Stimulated activated CD4-positive, alpha-beta T cell treated with anti-CD3 and anti-CD28 coated beads, Interleukin-1b, Interleukin-23, amount 100 ng/mL, for 4 hours (primary cell): Measurements from ENCODE around the gene HNRNPA1.
"Not testable (repeated sequence)": the region's sequence is repeated elsewhere in the genome, so short reads cannot be mapped to it uniquely, and the experiment has no call there.

ENCODE experiments used
- DNase-seq, 2 donors: peaks; one replicate each; pipeline ENCODE4 v3.0.0-alpha.2; 2020; ENCODE audit warnings: low read depth in 2 of 2

HNRNPA1 gene

DNA sequence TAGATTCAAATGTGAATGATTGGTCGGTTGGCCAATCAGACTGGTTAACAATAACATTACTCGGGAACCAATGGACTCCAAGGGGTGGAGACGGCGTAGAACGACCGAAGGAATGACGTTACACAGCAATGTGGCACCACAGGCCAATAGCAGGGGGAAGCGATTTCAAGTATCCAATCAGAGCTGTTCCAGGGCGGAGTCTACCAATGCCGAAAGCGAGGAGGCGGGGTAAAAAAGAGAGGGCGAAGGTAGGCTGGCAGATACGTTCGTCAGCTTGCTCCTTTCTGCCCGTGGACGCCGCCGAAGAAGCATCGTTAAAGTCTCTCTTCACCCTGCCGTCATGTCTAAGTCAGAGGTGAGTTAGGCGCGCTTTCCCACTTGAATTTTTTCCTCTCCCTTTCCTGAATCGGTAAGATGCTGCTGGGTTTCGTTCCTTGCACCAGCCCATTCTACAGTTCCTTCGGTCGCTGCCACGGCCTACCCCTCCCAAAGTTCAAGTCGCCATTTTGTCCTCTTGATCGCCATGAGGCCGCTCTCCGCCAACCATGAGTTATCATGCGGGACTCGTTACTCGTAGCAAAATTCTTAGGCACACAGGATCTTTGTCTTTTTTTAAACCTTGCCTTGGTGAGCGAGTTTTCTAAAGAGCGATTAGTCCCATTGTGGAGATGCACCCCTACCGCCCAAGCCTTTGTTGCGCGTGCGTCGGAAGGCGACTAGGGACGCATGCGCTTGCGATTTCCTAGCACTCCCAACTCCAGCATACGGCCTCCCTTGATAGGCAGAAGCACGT lies at the start of gene HNRNPA1:
Gene HNRNPA1 (plus strand): TSS at position 259 of the 793 bp plus-strand sequence. CDS start 82 bp downstream, at position 341.
- peak; percentile 70 to 90 for DNase-seq

GRCh38 chr12:54231269-54231668 lies 49.3 kb upstream of the HNRNPA1 start:
- DNase-seq: not testable (repeated sequence)

DNA sequence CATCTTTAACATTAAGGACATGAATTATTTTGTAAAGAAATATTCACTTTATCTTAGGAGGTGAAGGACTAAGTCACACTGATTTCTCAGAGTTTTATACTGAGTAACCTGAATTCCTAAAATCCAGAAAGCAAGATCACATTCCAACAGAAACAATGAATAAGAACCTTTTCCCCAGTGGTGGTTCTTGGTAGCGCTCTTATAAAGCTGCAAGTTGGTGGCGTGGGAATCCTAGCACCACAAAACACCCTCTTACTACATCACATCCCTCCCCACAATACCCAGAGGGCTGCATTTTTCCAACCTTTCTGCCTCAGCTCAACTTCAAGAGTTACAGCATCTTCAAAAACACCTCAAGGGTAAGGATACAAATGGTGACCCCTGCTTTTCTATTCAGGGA lies 47.7 kb upstream of the HNRNPA1 start:
- DNase-seq: no peak

DNA sequence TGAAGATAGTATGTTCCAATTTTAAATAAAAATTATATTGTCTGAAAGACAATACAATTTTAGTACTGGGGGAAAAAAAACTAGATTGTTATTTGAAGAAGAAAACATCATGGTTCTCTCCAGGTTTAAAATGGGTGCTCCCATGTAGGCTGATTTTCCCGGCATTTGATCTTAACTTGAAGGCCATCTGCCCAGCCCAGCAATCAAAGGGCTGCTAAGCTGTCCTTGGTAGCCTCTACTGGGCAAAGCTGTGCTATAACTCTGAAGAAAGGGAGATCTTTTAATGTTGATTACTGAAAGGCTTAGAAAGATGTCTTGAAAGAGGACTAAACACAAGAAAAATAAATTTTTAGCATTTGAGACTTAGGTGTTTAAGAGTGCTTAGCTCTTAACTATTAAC lies 42.0 kb upstream of the HNRNPA1 start:
- no peak for DNase-seq

- no peak for DNase-seq
These were observed 40.9 kb upstream of the HNRNPA1 start for GRCh38 chr12:54239620-54240019.

GRCh38 chr12:54240129-54240528 lies 40.4 kb upstream of the HNRNPA1 start:
- DNase-seq: no peak

DNA sequence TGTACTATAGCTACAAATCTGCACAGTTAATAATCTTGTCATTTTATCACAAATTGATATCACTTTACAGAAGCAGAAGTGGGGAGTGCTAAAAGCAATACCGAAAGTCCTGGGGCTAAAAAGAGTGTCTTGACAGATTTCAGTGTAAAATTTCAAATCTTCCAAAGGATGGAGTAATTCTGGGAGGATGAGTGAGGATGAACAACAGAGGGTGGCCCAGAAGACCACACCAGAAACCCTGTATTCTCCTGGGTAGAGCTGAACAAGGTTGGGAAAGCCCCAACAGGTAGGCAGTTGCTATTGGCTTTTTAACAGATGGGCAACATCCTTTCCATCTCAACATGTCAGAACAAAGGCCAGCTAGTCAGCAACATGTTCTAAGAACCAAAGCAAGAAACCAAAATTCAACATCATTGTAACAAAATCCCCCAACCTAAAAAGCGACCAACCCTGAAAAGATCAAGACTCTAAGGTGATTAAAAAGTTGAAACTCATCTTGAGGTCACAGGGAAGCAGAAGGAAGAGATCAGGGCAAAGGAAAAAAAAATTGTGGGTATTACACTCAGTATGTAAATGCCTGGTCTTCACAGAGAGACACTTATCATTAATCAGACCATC lies 39.4 kb upstream of the HNRNPA1 start:
- DNase-seq: no peak

DNA sequence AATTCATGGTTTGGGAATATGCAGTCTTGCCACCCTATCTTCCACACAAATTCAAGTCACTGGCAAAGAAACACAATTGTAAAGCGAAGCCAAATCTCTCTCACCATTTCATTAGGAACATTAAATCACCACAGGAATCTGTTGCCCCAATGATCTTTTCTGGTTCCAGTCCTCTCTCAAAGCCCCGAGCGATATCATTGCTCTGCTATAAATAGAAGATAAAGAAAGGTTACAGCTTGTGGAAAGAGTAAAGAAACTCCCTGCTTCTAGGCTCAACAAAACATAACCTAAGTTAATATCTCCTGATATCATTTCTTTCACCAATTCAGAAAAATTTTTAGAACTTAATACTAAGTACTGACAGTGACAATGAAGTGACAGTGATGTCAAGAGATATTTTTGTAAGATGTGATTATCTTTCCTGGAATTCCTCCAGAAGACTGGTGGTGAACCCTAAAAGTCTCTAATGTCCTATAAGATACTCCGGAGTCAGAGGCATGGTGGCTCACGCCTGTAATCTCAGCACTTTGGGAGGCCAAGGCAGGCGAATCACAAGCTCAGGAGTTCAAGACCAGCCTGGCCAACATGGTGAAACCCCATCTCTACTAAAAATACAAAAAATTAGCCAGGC lies 34.4 kb upstream of the HNRNPA1 start:
- no peak for DNase-seq

DNA sequence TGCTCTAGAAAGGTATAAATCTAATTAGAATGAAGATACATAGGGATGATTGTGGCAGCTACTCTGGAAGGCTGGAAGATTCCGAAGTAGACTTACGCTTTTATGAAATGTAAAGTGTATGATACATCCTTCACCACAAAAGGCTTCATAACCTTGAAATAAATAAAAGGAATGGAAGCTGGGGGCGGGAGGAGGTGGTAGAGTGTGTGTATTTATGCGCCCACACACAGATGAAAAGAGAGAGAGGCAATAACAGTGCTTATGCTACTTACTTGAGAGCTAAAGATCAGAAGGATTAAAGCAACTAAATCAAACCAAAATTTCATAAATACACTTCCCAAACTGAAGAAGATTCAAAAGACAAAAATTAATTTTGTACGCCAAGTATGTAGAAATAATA lies 31.0 kb upstream of the HNRNPA1 start:
- DNase-seq: no peak

- peak in 1 of 2 donors; percentile 13 for DNase-seq
These were observed 28.8 kb upstream of the HNRNPA1 start for GRCh38 chr12:54251667-54252284.

GRCh38 chr12:54253240-54253639 lies 27.3 kb upstream of the HNRNPA1 start:
- DNase-seq: no peak

DNA sequence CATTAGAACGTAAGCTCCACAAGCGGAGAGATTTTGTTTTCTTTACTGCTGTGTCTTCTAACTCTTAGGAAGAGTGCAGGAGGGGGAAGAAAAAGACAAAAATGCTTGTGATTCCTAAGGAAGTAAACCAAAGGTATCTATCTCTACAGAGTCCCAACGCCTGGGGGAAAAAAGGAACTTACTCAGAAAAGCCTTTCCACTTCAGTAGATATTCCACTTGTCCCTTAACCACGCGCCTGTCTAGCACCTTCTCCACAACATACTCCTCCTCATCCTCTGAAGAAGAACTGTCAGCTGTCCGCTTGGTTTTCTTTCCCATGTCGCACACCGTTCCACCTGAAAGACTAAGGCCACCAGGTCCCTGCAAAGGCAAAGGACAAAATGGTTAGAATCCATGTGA lies 23.2 kb upstream of the HNRNPA1 start:
- no peak for DNase-seq

- DNase-seq: no peak
These were observed 22.3 kb upstream of the HNRNPA1 start for GRCh38 chr12:54258201-54258681.

DNA sequence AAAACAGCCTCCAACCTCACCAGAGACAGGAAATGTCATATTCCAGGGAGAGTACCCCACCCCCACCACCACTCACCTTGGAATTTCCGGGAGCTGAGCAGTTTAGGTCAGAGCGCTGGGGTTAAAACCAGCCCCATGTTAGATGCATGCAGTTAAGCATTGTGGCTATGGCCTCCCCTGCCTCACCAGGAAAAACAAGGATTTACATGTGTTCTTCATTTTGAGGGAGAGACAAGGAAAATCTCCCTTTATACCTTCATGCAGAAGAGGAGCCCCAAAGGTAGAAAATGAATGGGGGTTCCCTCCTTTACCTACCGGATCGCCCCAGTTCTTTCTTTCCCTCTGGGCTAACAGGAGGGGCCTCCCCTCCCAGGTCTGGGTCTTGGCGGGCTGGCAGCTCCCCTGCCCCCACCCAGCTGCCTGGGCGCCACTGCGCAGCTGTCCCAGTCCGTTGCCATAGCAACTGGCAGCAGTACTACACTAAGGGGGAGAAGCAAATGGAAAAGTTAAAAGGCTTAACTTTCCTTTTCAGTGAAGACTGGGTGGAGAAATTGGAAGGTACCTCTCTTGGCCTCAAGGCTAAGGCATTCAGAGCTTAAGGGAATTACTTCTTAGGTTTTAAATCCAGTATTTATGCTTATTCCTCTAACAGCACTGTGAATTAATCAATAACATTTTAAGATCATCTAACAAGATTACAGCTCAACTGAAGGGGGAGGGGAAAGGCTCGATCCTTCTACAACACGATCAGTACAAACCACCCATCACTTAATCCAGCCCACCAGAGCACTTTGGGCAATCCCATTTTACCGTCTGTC lies 21.1 kb upstream of the HNRNPA1 start:
- DNase-seq: peak in 1 of 2 donors; percentile 15

- DNase-seq: no peak
These were observed 18.6 kb upstream of the HNRNPA1 start for GRCh38 chr12:54261815-54262402.

- DNase-seq: no peak
These were observed 18.1 kb upstream of the HNRNPA1 start for GRCh38 chr12:54262403-54262925.

DNA sequence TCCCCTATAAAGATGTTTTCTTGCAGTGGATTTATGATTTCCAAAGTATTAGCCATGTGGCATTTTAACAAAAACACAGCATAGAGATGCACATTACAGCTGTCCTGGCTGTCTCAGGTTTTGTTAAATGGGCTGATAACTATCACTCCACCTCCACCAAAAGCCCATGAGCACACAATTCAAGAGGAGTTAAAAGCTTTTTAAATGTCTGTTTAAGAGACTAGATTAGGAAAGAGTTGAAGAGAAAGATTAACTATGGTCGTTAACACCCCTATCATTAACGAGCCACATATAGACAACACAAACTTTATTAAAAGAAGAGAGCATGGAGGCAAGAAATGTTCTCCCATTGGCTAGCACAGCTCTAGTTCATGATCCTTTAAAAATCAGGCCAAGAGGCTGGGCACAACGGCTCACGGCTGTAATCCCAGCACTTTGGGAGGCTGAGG lies 15.1 kb upstream of the HNRNPA1 start:
- no peak for DNase-seq

GRCh38 chr12:54266852-54267251 lies 13.7 kb upstream of the HNRNPA1 start:
- DNase-seq: no peak

GRCh38 chr12:54270345-54270744 lies 10.2 kb upstream of the HNRNPA1 start:
- no peak for DNase-seq

DNA sequence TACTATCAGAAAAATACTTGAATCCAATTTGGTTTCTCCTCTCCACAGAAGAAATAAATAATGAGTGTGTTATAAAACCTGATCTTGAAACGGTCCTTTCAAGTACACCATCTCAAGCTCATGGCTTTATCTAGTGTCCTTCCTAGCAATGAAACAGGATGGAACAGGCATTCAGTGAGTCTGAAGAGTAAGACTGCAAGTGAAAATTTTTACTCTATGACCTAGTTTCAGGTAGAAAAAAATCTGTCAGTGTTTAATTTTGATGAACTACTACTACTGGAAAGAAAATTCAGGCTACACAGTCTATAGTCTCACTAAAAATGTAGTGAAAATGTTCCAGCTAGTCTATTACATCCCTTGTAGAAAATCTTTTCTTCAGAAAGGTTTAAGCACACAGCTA lies 8.3 kb upstream of the HNRNPA1 start:
- DNase-seq: no peak

GRCh38 chr12:54273981-54274380 lies 6.5 kb upstream of the HNRNPA1 start:
- DNase-seq: no peak
